Upper lobe of left lung (tissue), 6 donors: ENCODE results near the gene GLRX2. TPM values are rescaled to one million over a fixed set of nuclear protein-coding genes. Genes with fewer than 3 reads are reported as not detected.

Experiments
- ATAC-seq, 2 donors: fragments of 200-7000 bp; cut with Tn5 transposase; one replicate each; pipeline ENCODE4 v1.9.1; 2022; ENCODE audit warnings: mild to moderate bottlenecking in 2 of 2, moderate library complexity in 2 of 2; ENCODE audit not compliant: low FRiP score in 2 of 2
- DNase-seq, 2 donors: peaks; one replicate each; pipeline ENCODE4 v3.0.0-alpha.2; 2019 to 2020
- H3K27ac ChIP-seq, 4 donors: fragments of 200-600 bp; sonication (generic); one replicate each; pipeline ENCODE4 v1.5.1; 2016 to 2019
- H3K27me3 ChIP-seq, 4 donors: fragments of 200-600 bp; sonication (generic); one replicate each; pipeline ENCODE4 v1.5.1; 2017 to 2019
- H3K36me3 ChIP-seq, 4 donors: fragments of 200-600 bp; sonication (generic); one replicate each; pipeline ENCODE4 v1.5.1; 2016 to 2019
- H3K4me1 ChIP-seq, 4 donors: fragments of 200-600 bp; sonication (generic); one replicate each; pipeline ENCODE4 v1.5.1; 2018 to 2019
- H3K4me3 ChIP-seq, 4 donors: fragments of 200-600 bp; sonication (generic); one replicate each; pipeline ENCODE4 v1.5.1; 2017 to 2019; ENCODE audit warnings: mild to moderate bottlenecking in 2 of 4, moderate library complexity in 1 of 4
- H3K9me3 ChIP-seq, 4 donors: fragments of 200-600 bp; sonication (generic); one replicate each; pipeline ENCODE4 v1.5.1; 2018 to 2019
- CTCF ChIP-seq, 6 experiments: fragments of 450-650 bp in 4 of 6; fragments of 200-600 bp in 2 of 6; sonication (generic) in 2 of 6; IDR thresholded peaks; one replicate each; pipeline ENCODE4 v1.5.1; 2016 to 2019; ENCODE audit warnings: antibody characterized with exemption in 6 of 6
- EP300 ChIP-seq, 4 donors: sonication (generic); formaldehyde crosslinking; IDR thresholded peaks; one replicate each; pipeline ENCODE4 v1.5.1; 2017; ENCODE audit warnings: antibody characterized with exemption in 4 of 4, control low read depth in 2 of 4
- POLR2A ChIP-seq, 4 donors: fragments of 450-650 bp; IDR thresholded peaks; one replicate each; pipeline ENCODE4 v1.5.1; 2016 to 2017; ENCODE audit warnings: antibody characterized with exemption in 4 of 4, mild to moderate bottlenecking in 2 of 4
- POLR2AphosphoS5 ChIP-seq, 2 donors: sonication (generic); formaldehyde crosslinking; IDR thresholded peaks; one replicate each; pipeline ENCODE4 v1.5.1; 2017; ENCODE audit warnings: antibody characterized with exemption in 2 of 2
- WGBS, 2 donors: methylation state at CpG; one replicate each; pipeline ENCODE4 v1.1.5; 2017 to 2018; 5-methylcytosine and 5-hydroxymethylcytosine counted together
- total RNA-seq, 6 donors: library from RNA; depleted of rRNA in 4 of 6; stranded (reverse); fragments of >200 nt in 4 of 6; gene quantifications; one replicate each; pipeline versions ENCODE4 v1.1.0 to v1.2.1, GENCODE V29; 2016 to 2021
- donor health status: DM: no; HTN: no; CAD: no; lungs with moderate emphysema.
- donor health status: DM: no; HTN: yes; CAD: no; lungs with severe emphysema.

Gene GLRX2
- total RNA-seq, 6 donors from 2014 or later = 1.4 to 18.6 (median 6.6) TPM

DNA sequence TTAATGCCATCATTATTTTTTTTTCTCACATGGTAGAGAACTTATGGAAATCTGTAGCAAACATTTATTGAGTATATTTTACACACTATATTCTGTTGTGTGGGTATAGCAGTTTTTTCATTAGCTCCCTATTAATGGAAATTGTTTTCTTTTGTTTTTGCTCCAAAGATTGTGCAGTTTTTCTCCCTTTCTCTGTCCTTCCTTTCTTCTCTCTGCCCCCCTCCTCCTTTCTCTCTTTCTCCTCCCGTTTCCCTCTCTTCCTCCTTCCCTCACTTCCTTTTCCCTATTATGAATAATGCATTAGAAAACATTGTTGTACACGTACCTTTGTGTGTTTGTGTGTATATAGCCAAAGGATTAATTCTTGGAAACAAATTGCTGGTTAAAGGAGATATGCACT lies 37.2 kb upstream of the GLRX2 start:
- DNase-seq = no peak
- no peaks in the 10 kb centered on the region for H3K27me3 ChIP-seq
- no peaks in the 10 kb centered on the region for H3K9me3 ChIP-seq
- no peak overlapping the region for H3K27ac ChIP-seq
- peaks cover 0 to 4% (median 0%) of the 10 kb centered on the region in 4 donors for H3K4me1 ChIP-seq
- ATAC-seq = no peak
- H3K4me3 ChIP-seq = no peak overlapping the region
- H3K36me3 ChIP-seq = peaks cover 0 to 79% (median 10%) of the 10 kb centered on the region in 4 donors
- TF ChIP-seq POLR2AphosphoS5 (IDR thresholded peaks at IDR 0.05) = no peak
- no peak for TF ChIP-seq CTCF (IDR thresholded peaks at IDR 0.05)
- no peak for TF ChIP-seq EP300 (IDR thresholded peaks at IDR 0.05)
- no peak for TF ChIP-seq POLR2A (IDR thresholded peaks at IDR 0.05)
- 46 to 55% methylated on average over 2 of the region's 2 CpGs for WGBS, 2 donors

- H3K4me1 ChIP-seq = peaks cover 0 to 4% (median 0%) of the 10 kb centered on the region in 4 donors
- H3K27me3 ChIP-seq = no peaks in the 10 kb centered on the region
- TF ChIP-seq POLR2A (IDR thresholded peaks at IDR 0.05) (no peak), POLR2AphosphoS5 (IDR thresholded peaks at IDR 0.05) (no peak), EP300 (IDR thresholded peaks at IDR 0.05) (no peak), CTCF (IDR thresholded peaks at IDR 0.05) (no peak)
- ATAC-seq = no peak
- peaks cover 0 to 78% (median 8%) of the 10 kb centered on the region in 4 donors for H3K36me3 ChIP-seq
- no peak overlapping the region for H3K4me3 ChIP-seq
- WGBS, 2 donors = 78 to 81% methylated on average over 3 of the region's 3 CpGs
- DNase-seq = no peak
- H3K9me3 ChIP-seq = no peaks in the 10 kb centered on the region
- no peak overlapping the region for H3K27ac ChIP-seq
These were observed 36.6 kb upstream of the GLRX2 start for GRCh38 chr1:193141804-193142203.

GRCh38 chr1:193140254-193140653 lies 35.0 kb upstream of the GLRX2 start:
- no peak for ATAC-seq

DNA sequence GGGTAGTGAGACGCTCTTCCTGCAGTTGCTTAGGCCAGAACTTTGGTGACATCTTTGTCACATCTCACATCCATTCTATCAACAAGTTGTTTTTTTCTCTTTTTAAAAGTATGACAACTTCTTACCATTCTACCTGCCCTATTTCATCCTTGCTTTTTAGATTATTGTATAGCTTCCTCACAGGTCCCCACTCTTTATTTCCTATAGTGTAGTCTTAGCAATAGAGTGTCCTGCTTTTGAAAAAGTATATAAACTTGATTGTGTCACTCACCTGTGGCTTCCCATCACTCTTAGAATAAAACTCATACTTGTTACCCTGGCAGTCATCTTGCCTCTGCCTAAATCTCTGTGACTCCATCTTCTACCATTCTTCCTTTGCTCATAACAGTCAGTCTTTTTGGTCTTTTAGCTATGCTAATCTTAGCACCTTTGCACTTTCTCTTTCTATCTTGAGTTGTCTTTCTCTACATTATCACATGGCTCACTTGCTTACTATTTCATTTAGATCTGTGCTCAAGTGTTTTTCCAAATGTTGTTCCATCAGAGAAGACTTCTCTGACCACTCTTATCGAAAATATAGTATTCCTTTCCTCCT lies 26.1 kb upstream of the GLRX2 start:
- no peaks in the 10 kb centered on the region for H3K27me3 ChIP-seq
- no peaks in the 10 kb centered on the region for H3K9me3 ChIP-seq
- no peak for DNase-seq
- no peak overlapping the region for H3K27ac ChIP-seq
- H3K36me3 ChIP-seq = peaks cover 16 to 56% (median 25%) of the 10 kb centered on the region in 4 donors
- no peak overlapping the region for H3K4me3 ChIP-seq
- H3K4me1 ChIP-seq = peaks cover 0 to 3% (median 0%) of the 10 kb centered on the region in 4 donors
- TF ChIP-seq EP300 (IDR thresholded peaks at IDR 0.05) = no peak
- TF ChIP-seq POLR2AphosphoS5 (IDR thresholded peaks at IDR 0.05) = no peak
- TF ChIP-seq CTCF (IDR thresholded peaks at IDR 0.05) = no peak
- TF ChIP-seq POLR2A (IDR thresholded peaks at IDR 0.05) = no peak
- 91 to 100% methylated on average over 2 of the region's 2 CpGs for WGBS, 2 donors
- no peak for ATAC-seq

More at GRCh38 chr1:193140254-193140653, 35.0 kb upstream of the GLRX2 start:
- WGBS, 2 donors = 77 to 92% methylated on average over 6 to 7 of the region's 7 CpGs
- Histone ChIP-seq H3K27ac (no peak overlapping the region), H3K9me3 (no peaks in the 10 kb centered on the region), H3K4me1 (peaks cover 0 to 4% (median 0%) of the 10 kb centered on the region in 4 donors), H3K4me3 (no peak overlapping the region), H3K27me3 (no peaks in the 10 kb centered on the region), H3K36me3 (peaks cover 0 to 79% (median 18%) of the 10 kb centered on the region in 4 donors)
- TF ChIP-seq EP300 (IDR thresholded peaks at IDR 0.05) = no peak
- DNase-seq = no peak

GRCh38 chr1:193125369-193125768 lies 20.2 kb upstream of the GLRX2 start:
- DNase-seq (no peak), ATAC-seq (no peak)
- peaks cover 13 to 21% (median 16%) of the 10 kb centered on the region in 4 donors for H3K4me1 ChIP-seq
- peaks cover 4 to 31% (median 8%) of the 10 kb centered on the region in 4 donors for H3K36me3 ChIP-seq
- no peaks in the 10 kb centered on the region for H3K9me3 ChIP-seq
- H3K27ac ChIP-seq = no peak overlapping the region
- no peak for TF ChIP-seq POLR2A (IDR thresholded peaks at IDR 0.05)
- TF ChIP-seq EP300 (IDR thresholded peaks at IDR 0.05) = no peak
- no peak for TF ChIP-seq POLR2AphosphoS5 (IDR thresholded peaks at IDR 0.05)
- TF ChIP-seq CTCF (IDR thresholded peaks at IDR 0.05) = no peak
- no peak overlapping the region for H3K4me3 ChIP-seq
- WGBS, 2 donors = 93% methylated on average over 6 of the region's 6 CpGs
- no peaks in the 10 kb centered on the region for H3K27me3 ChIP-seq
